Chondrocyte (in vitro differentiated cells): ENCODE results near the gene PGM1. TPM values are rescaled to one million over a fixed set of nuclear protein-coding genes. Genes with fewer than 3 reads are reported as not detected.
"Not testable (repeated sequence)": the region's sequence is repeated elsewhere in the genome, so short reads cannot be mapped to it uniquely, and the experiment has no call there.

Source experiments
- DNase-seq: peaks from one replicate; pipeline ENCODE4 v3.0.0; 2021; ENCODE audit warnings: mixed read lengths, low spot score
- H3K27ac Mint-ChIP-seq: one replicate; pipeline ENCODE4 v1.8.0; 2021; ENCODE audit warnings: mild to moderate bottlenecking, moderate library complexity, mixed read lengths; ENCODE audit not compliant: unreplicated experiment
- H3K27me3 Mint-ChIP-seq: 2 replicates; pipeline ENCODE4 v1.8.0; 2021; ENCODE audit warnings: low read depth, mixed read lengths
- H3K36me3 Mint-ChIP-seq: 2 replicates; pipeline ENCODE4 v1.8.0; 2021; ENCODE audit warnings: low read depth, mixed read lengths
- H3K4me1 Mint-ChIP-seq: 2 replicates; pipeline ENCODE4 v1.8.0; 2021; ENCODE audit warnings: low read depth, mild to moderate bottlenecking, mixed read lengths
- H3K4me3 Mint-ChIP-seq: one replicate; pipeline ENCODE4 v1.8.0; 2021; ENCODE audit warnings: mild to moderate bottlenecking, moderate library complexity, mixed read lengths; ENCODE audit not compliant: unreplicated experiment
- H3K9me3 Mint-ChIP-seq: 2 replicates; pipeline ENCODE4 v1.8.0; 2021; ENCODE audit warnings: low read depth, mixed read lengths
- total RNA-seq: library from RNA; stranded (reverse); gene quantifications from 3 replicates; pipeline ENCODE4 v1.2.1, GENCODE V29; 2021
- TF ChIP-seq, protein P1 (sequence below): fragments of 200-600 bp; sonication (generic); IDR thresholded peaks from 2 replicates; pipeline ENCODE4 v1.5.0; 2021; ENCODE audit warnings: antibody characterized with exemption, mild to moderate bottlenecking, moderate library complexity

The PGM1 gene
- total RNA-seq, 1 donor from 2014 or later = 111 TPM

DNA sequence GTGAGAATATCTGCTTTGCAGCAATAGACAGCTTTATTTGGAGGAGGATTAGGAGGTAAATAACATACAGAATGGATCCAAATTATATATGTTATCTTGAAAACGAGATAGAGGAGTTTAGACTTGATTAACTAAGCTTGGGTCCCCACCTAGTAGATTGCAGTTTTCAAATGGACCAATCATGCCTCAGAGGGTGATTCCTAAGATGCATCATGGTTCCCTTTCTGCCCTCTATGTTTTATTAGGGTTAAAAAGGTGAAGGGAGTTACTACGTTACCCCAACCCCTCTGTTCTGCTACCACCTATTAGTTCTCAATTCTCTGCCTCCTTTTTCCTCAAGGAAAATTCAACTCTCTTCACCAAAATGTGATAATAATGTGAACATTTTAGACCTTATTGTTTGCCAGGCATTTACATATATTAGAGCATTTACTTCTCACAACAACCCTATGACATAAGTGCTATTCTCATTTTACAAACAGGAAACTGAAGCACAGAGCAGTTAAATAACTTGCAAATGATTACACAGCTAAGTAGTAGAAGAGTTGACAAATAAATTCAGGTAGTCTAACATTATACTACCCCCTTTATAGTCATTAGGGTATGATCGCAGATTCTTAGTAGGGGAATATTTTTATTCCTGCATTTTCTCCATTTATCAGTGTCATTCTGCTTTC is 23.4 kb upstream of the PGM1 start:
- Mint-ChIP-seq H3K36me3 (no peaks in the 10 kb centered on the region), H3K9me3 (no peaks in the 10 kb centered on the region), H3K27me3 (no peaks in the 10 kb centered on the region), H3K4me3 (no peak overlapping the region), H3K27ac (no peak overlapping the region), H3K4me1 (no peaks in the 10 kb centered on the region)
- TF ChIP-seq, protein P1, sequence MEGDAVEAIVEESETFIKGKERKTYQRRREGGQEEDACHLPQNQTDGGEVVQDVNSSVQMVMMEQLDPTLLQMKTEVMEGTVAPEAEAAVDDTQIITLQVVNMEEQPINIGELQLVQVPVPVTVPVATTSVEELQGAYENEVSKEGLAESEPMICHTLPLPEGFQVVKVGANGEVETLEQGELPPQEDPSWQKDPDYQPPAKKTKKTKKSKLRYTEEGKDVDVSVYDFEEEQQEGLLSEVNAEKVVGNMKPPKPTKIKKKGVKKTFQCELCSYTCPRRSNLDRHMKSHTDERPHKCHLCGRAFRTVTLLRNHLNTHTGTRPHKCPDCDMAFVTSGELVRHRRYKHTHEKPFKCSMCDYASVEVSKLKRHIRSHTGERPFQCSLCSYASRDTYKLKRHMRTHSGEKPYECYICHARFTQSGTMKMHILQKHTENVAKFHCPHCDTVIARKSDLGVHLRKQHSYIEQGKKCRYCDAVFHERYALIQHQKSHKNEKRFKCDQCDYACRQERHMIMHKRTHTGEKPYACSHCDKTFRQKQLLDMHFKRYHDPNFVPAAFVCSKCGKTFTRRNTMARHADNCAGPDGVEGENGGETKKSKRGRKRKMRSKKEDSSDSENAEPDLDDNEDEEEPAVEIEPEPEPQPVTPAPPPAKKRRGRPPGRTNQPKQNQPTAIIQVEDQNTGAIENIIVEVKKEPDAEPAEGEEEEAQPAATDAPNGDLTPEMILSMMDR = no peak
- DNase-seq = no peak

GRCh38 chr1:63572686-63573085 is 20.5 kb upstream of the PGM1 start:
- H3K27ac Mint-ChIP-seq = peak overlapping the region; percentile 20
- H3K4me3 Mint-ChIP-seq, H3K27me3 Mint-ChIP-seq, H3K36me3 Mint-ChIP-seq, DNase-seq, H3K9me3 Mint-ChIP-seq, H3K4me1 Mint-ChIP-seq: not testable (repeated sequence)

GRCh38 chr1:63574203-63574796 is 18.9 kb upstream of the PGM1 start:
- H3K36me3 Mint-ChIP-seq = not testable (repeated sequence)

DNA sequence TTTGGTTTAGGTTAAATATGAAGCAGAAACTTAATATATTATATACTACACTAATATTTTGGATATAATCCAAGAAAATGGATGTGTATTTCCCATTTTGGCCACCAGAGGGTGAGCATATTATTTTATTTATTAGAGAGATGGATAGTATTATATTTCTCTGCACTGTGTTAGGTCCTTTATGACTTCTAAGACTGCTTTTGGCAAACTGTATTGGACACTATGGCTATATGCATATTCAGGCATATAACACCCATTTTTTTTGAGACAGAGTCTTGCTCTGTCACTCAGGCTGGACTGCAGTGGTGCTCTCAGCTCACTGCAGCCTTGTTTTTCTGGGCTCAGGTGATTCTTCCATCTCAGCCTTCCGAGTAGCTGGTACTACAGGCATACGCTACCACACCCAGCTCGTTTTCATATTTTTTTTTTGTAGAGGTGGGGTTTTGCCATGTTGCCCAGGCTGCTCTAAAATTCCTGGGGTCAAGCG is 17.8 kb upstream of the PGM1 start:
- Mint-ChIP-seq H3K4me1 (no peaks in the 10 kb centered on the region), H3K4me3 (no peak overlapping the region), H3K36me3 (peaks cover 2% of the 10 kb centered on the region), H3K27me3 (no peaks in the 10 kb centered on the region), H3K27ac (no peak overlapping the region), H3K9me3 (peaks cover 6% of the 10 kb centered on the region)
- DNase-seq = no peak
- TF ChIP-seq, protein P1 = peak; percentile 89

More at GRCh38 chr1:63574203-63574796, 18.9 kb upstream of the PGM1 start:
- not testable (repeated sequence) for DNase-seq, H3K27me3 Mint-ChIP-seq, H3K4me3 Mint-ChIP-seq, H3K27ac Mint-ChIP-seq, H3K9me3 Mint-ChIP-seq, H3K4me1 Mint-ChIP-seq

DNA sequence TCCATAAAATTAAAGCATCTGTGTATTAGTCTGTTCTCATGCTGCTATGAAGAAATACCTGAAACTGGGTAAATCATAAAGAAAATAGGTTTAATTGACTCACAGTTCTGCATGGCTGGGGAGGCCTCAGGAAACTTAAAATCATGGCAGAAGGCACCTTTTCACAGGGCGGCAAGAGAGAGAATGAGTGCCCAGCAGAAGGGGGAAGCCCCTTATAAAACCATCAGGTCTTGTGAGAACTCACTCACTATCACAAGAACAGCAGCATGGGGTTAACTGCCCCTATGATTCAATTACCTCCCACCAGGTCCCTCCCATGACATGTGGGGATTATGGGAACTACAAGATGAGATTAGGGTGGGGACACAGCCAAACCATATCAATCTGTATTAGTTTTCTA is 6.9 kb upstream of the PGM1 start:
- H3K36me3 Mint-ChIP-seq, H3K4me1 Mint-ChIP-seq, H3K4me3 Mint-ChIP-seq, H3K27me3 Mint-ChIP-seq, DNase-seq, H3K27ac Mint-ChIP-seq: not testable (repeated sequence)
- H3K9me3 Mint-ChIP-seq = peaks cover 18% of the 10 kb centered on the region

DNA sequence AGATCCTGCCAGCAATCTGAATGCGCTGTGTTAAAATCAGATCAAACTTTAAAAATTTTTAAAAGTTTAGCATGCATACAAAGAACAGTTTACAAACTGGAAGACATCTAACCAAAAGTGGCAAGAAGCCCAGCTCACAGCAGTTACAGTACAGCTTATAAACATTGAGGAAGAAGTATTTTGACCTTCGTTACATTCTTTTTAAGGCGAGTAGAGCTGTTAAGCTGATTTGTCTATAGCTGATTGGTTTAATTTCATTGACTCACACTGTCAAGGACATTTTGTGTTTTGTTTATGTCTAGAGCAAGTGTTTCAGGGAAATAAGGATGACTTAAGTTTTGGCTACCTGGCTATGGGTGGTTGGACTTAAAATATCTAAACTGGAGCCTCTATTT is 3.0 kb upstream of the PGM1 start:
- Mint-ChIP-seq H3K4me3 (no peak overlapping the region), H3K27me3 (no peaks in the 10 kb centered on the region), H3K9me3 (peaks cover 3% of the 10 kb centered on the region), H3K4me1 (peaks cover 22% of the 10 kb centered on the region), H3K36me3 (no peaks in the 10 kb centered on the region), H3K27ac (peak overlapping the region; percentile 73)
- TF ChIP-seq, protein P1 = no peak
- DNase-seq = no peak
